Measurements from ENCODE around the gene ASB6.

ASB6 gene

DNA sequence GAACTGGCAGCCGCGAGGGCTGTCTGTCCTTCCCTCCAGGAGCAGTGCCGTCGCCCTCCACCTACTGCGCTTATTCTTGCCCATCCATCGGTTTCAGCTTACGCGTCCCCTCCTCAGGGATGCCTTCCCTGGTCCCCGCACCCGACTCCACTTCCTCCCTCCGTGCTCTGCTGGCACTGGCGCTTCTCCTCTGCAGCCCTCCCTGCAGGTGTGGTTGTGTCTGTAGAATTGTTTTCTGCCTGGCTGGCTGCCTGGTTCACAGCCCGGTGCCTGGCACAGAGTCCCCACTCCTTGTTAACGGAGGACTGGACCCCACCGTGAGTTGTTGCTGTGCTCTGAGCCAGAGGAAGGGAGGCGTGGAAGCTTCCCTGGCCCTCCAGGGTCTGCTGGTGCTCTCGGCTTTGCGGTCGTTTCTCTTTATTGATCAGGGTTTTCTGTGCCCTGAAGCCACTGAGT lies 10.2 kb downstream of the ASB6 start:
- in situ Hi-C loops (cut with MboI; ENCODE audit: low pct_unique_long_range_greater_than_20kb, low sequenced_read_pairs), result no loop called here
- no peak for DNase-seq

DNA sequence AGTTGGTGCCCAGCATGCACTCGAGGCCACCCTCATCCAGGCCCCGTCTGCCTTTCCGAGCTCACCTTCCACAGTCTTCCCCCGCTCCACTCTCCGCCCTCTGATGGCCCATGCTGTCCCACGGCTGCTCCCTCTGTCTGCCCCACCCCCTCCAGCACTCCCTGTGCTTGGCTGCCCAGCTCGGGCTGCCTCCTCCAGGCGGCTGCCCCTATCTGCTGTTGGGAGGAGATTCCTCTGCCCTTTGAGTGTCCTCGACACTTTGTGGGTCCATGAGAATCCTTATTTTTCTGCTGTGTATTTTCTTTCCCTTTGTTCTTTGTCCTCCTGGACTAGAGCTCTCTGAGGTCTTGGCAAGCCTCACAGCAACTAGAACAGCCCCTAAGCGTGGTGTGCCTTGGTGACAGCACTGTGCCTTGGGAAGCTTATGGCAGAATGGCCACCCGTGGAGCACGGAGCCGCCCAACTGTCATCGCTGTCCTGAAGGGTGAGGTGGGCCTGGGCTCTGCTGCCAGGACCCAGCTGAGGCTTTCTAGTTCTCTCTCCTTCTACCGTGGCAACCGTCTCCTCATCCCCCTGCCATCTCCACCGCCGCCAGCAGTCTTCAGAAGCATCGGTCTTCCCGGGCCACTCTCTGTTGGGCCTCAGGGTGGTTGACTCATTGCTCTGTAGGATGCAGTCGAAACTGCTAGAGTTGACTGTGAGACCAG lies 10.8 kb downstream of the ASB6 start:
- in situ Hi-C loops (cut with MboI; ENCODE audit: low pct_unique_long_range_greater_than_20kb, low sequenced_read_pairs), result no loop called here
- no peak for DNase-seq

DNA sequence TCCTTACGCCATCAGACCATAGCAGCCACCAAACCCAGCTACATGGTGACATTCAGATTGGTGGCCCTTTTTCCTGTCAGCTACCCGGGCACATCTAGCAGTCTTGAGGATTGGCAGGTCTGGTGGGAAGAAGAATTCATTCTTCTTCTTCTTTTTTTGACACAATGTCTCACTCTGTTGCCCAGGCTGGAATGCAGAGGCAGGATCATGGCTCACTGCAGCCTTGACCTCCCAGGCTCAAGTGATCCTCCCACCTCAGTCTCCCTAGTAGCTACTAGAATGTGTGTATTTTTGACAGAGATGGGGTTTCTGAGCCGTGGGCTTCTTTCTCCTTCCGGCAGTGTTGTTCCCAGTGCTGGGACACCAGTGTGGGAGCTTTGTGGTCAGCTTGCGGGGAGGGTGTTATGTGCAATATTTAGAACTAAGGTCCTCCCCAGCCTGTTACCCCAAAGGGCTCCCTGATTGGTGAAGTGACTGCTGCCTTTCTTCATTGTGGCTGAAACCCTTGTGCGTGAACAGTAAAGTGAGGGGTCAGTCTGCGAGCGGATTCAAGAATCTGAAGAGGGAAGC lies 12.6 kb downstream of the ASB6 start:
- no peak for DNase-seq
- in situ Hi-C loops (cut with MboI; ENCODE audit: low pct_unique_long_range_greater_than_20kb, low sequenced_read_pairs), result no loop called here

DNA sequence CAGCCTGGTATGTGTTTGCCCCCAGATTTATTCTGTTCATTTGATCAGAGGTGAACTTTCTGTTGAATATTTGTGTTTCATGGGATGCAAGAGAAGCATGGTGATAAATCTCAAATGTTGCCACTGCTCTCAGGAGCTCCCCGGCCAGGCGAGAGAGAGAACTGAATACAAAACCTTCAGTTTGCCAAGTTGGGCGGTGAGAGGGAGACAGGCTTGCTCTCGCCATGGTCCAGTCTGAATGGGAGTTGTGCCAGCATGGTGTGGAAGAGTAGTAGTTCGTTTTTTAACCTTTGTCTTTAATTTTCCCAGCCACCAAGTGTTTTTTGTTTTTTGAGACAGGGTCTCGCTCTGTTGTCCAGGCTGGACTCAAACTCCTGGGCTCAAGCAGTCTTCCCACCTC lies 13.2 kb downstream of the ASB6 start:
- in situ Hi-C loops (cut with MboI; ENCODE audit: low pct_unique_long_range_greater_than_20kb, low sequenced_read_pairs), result no loop called here
- no peak for DNase-seq

DNA sequence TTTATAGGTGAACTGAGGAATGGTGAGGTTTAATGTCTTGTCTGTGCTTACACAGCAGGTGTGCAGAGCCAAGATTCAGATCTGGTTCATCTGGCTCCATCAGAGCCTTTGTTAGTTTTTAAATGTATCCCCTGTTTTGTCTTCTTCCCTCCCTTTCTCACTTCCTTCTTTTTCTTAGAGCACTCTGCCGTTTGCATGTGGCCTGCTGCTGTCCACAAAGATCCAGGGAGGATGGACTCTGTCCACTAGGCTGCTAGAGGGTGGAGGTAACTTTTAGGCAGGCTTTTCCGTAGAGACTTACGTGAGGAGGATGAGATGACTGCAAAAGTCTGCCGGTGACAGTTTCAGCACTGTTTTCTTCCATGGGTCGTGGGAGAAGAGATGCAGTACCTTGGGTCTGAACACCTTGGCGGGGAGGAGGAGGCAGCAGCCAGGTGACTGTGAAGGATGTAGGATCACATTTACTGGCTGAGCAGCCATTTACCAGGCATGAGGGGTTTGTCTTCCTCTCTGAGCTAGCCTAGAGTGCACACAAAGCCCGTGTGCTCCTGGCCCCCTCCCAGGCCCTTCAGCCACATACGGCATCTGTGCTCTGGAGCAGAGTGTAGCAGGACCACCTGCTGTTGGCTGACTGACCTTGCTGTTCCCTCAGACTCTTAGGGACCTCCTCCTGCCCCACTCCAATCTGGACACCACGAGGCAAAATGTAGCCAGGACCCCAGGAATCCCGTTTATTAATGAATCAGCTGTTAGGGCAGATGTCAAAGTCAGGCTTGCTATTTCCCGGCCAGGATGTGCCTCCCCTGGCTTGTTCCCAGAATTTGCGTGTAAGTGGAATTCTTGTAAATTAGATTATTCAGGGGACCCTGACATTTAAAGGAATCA lies 14.2 kb downstream of the ASB6 start:
- no peak for DNase-seq
- in situ Hi-C loops (cut with MboI; ENCODE audit: low pct_unique_long_range_greater_than_20kb, low sequenced_read_pairs), result no loop called here

DNA sequence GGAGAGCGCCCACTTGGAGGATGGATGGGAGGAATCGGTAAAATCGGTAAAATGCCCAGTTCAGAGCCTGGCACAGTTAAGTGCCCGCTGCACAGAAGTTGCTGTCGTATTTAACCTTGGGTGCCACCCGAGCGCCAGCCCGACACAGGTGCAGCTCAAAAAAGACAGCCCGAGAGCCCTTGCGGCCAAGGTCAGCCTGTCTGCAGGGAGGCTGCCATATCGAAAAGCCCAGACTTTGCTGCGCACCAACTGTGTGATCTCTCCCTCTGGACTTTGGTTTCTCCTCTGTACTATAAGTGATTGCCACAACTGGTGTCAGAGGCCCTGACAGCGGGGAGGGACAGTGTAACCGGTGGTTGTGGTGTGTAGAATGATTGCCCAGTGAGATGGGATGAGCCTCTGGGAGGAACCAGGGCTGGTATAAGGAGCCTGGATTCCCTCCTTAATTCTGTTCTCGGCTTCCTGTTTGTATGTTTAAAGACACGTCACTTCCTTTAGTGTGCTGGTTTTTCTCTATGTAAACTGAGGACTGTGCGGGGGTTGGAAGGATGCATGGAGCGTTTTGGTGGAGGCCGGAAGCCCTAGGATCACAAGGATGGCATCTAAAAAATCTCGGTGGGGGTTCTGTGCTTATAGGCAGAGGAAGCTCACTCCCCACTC lies 15.2 kb downstream of the ASB6 start:
- DNase-seq, result peak; percentile 60
- in situ Hi-C loops (cut with MboI; ENCODE audit: low pct_unique_long_range_greater_than_20kb, low sequenced_read_pairs), result no loop called here

DNA sequence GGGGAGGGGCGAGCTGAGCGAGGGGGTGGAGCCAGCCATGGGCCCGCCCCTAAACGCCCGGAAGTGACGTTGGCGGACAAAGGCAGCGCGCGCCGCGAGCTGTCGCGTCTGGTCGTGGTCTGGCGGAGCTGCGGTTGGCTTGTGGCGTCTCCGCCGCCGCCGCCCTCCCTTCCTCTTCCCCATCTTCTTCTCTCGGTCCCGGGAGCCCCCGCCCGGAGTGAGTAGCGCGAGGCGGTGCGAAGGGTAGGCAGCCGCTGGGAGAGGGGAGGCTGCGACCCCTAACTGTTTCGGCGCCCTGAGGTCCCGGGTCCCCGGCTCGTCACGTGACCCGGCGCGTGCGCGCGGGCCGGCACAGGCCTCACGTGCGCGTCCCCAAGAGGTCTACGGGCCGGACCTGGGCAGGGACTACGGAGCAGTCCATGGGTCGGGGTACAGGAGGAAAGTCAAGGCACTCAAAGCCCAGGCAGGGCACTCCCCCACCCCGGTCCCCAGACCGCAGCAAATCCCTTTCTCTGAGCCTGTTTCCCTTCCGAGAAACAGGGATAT lies 15.8 kb downstream of the ASB6 start, which contains the start of gene NTMT1:
Gene NTMT1 (plus strand): TSS at position 85 of the 546 bp plus-strand sequence. CDS start 6,541 bp downstream, outside the sequence.
- DNase-seq, result peak; percentile 93
- in situ Hi-C loops (cut with MboI; ENCODE audit: low pct_unique_long_range_greater_than_20kb, low sequenced_read_pairs), result no loop called here

DNA sequence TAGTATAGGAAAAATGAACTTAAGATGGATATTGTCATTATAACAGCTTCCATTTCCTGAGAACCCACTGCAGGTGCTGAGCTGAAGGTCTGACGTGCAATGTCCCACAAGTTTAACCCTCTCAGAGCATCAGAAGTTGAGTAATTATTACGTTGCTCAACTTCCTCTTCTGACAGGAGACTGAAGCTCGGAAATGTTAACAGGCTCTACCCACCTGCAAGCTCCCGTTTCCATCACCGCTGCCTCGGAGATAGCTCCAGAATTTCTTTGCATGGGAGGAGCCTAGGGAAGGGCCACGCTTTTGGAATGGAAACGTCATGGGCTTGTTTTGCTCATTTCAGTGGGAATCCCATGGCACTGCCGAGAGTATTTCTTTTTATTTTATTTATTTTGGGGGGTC lies 17.0 kb downstream of the ASB6 start:
- DNase-seq, result peak; percentile 85
- in situ Hi-C loops (cut with MboI; ENCODE audit: low pct_unique_long_range_greater_than_20kb, low sequenced_read_pairs), result no loop called here

DNA sequence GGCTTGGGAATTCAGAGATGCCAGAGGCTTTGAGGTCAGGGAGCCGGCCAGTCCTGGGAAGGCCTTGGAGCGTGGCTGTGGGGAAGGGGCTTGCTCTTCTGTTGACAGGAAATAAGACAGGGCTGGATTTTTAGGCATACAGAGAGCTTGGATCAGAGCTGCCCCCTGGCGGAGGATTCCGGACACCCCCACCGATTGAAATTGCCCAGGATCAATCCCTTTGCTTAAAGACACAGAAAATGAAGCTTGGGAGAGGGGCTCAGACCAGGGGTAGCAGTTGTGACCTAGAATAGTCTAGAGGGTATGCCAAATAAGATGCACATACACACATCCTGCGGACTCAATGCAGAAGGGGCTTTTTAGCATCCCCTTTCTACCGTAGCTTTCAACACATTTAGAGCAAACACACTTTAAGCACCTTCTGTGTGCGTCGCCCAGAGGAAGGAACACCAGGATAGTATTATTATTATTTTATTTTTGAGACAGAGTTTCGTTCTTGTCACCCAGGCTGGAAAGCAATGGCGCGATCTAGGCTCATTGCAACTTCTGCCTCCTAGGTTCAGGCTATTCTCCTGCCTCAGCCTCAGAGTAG lies 17.7 kb downstream of the ASB6 start:
- DNase-seq, result peak; percentile 86
- in situ Hi-C loops (cut with MboI; ENCODE audit: low pct_unique_long_range_greater_than_20kb, low sequenced_read_pairs), result no loop called here

DNA sequence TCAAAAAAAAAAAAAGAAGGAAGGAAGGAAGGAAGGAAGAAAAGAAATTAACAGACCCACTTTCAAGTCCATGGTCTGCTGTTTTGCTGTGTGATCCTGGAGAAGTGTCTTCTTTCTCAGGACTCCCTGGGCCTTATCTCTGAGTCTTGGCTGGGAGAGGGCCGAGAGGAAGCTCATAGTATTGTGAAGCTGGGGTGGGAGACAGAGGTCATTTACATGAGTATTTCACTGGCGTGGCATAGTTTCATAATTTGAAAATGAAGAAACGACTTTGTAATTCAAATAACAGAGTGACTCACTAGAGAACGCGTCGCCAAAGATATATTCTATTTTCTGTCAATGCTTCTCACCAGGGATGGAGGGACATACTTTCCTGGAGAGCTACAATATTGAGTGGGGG lies 18.6 kb downstream of the ASB6 start:
- no peak for DNase-seq
- in situ Hi-C loops (cut with MboI; ENCODE audit: low pct_unique_long_range_greater_than_20kb, low sequenced_read_pairs), result no loop called here

DNA sequence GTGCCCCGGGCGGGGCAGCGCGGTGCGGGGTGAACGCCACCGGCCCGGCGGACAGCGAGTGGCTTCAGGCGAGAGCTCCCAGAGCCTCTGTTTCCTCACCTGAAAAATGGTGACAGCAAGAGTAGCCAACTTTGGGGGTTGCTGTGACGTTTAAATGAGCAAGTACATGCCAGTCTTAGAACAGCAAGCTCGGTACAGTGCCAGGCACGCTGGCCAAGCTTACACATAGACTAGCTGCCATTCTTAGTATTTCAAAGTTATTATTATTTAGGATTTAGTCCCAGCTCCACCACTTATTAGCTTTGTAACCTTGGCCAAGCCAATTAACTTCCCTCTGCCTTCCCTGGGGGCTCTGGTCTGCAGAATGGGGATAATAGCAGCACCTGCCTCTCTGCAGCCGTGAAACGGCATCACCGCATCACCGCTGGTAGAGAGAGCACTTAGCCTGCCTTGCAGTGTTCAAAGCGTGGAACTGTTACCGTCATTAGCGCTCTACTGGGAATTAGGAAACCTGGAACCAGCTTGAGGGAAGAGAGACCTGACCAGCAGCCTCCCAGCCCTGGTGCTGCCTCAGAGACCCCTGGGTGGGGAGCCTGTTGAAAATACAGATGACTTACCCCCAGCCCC lies 21.2 kb downstream of the ASB6 start, which contains the start of gene C9orf50:
Gene C9orf50 (minus strand): TSS at position 433 of the 627 bp plus-strand sequence. CDS start 527 bp downstream, outside the sequence.
- in situ Hi-C loops (cut with MboI; ENCODE audit: low pct_unique_long_range_greater_than_20kb, low sequenced_read_pairs), result no loop called here
- DNase-seq, result no peak

DNA sequence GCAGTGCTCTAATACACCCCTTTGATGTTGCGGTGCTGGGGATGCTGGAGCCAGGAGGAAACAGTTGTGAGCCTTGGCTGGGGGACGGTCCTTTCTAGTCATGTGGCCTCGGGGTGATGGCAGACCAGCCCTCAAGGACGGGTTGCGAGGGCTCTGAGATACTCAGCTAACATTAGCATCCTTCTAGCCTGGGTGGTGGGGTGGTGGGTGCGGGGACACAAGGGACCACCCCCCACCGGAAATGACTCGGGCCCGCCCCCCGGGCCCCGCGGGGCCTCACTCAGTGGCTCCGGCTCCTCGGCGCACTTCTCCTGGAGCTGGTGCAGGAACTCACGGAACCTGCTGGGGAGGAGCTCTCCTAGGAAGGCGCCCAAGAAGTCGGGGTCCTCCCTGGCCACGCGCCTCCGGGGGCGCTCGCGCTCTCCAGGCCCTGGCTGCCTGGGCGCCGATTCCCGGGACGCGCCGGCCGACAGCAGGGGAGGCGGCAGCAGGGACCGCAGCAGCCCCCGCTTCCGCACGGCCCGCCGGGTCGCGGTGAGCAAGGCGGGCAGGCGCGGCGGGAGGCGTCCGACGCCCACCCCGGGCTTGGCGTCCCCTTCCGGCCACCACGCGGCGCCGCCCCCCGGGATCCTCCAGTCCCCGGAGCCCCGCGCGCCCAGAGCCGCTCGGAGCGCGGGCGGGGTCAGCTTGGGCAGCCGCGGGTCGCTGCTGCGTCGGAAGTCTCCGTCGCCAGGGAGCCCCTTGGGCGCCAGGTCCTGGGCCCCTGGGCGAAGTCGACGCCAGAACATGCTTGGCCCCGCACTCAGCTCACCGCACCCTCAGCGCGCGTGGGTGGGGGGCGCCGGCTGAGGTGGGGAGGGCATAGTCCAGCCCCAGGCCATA lies 21.9 kb downstream of the ASB6 start:
- in situ Hi-C loops (cut with MboI; ENCODE audit: low pct_unique_long_range_greater_than_20kb, low sequenced_read_pairs), result loop anchor here (10.0 kb wide), 1 partner anchor 485 kb away; no protein-coding TSS in a partner anchor
- DNase-seq, result no peak

DNA sequence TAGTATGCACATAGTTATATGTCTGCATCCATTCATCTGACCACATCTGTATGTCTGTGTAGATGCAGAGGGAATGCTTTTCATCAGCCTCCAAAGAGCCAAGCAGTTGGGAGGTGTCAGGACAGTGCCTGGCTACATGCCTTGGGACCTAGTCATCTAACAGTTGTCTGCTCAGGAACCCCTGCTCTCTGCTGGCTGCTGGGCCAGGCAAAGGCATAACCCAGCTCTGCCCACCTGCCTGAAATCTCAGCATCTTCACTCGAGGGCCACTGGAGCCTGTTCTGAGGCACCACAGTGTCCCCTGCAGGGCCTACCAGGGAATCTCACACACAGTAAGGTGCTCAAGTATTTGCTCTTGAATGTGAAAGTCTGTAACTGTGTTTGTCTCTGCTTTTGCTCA lies 24.8 kb downstream of the ASB6 start:
- DNase-seq, result no peak
- in situ Hi-C loops (cut with MboI; ENCODE audit: low pct_unique_long_range_greater_than_20kb, low sequenced_read_pairs), result loop anchor here (10.0 kb wide), 1 partner anchor 482 kb away; no protein-coding TSS in a partner anchor

DNA sequence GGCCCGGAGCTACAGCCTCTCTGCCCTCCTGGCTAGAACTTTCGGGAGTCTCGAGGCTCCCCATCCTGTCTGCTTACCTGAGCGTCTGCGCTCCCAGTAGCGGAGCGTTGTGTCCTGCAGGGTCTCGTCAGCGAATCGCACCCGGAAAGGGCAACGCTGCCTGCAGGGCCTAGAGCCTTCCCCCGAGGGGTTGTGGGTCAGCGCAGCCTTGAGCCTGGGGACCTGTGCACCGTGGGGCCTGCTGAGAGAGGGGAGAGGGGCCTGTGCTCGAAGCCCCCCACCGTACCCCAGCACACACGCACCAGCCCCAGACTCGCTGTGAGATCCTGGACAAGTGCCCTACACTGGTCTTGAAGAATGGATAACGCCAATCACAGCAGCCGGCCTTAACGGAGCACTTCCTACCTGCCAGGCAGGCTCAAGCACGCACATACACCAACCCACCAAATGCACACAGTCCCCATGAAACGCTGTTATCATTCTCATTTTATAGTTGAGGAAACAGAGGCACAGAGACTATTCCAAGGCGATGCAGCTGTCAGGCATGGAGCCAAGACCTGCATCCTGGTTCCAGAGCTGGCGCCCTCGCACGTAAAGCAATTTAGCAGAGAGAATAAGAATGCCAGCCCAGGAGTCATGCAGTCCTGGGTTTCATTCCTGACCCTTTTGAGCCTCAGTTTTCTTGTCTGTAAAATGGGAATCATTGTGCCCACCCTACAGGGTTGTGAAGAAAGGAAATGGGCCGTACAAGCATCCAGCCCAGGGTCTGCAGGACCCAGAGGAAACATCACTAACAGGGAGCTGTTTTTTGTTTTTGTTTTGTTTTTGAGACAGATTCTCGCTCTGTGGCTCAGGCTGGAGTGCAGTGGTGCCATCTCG lies 26.3 kb downstream of the ASB6 start:
- no peak for DNase-seq
- in situ Hi-C loops (cut with MboI; ENCODE audit: low pct_unique_long_range_greater_than_20kb, low sequenced_read_pairs), result loop anchor here (10.0 kb wide), 1 partner anchor 481 kb away; no protein-coding TSS in a partner anchor

DNA sequence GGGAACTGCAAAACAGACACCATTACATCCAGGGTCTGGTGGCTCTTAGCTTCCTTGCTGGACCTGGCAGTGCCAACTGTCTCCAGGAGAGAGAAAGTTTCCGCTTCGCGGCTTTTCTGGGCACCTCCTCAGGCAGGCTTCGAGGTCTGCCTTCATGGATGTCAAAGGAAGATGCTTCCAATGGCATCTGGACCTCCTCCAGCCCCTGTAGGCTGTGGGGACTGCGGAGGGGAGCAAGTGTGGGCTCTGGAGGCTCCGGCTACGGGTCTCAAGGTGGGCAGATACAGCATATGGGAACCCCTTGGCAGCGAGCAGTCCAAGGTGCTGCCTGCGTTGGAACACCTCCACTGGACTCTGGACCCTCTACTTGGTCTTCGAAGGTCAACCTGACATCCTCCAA lies 27.0 kb downstream of the ASB6 start:
- DNase-seq, result no peak
- in situ Hi-C loops (cut with MboI; ENCODE audit: low pct_unique_long_range_greater_than_20kb, low sequenced_read_pairs), result loop anchor here (10.0 kb wide), 1 partner anchor 480 kb away; no protein-coding TSS in a partner anchor

DNA sequence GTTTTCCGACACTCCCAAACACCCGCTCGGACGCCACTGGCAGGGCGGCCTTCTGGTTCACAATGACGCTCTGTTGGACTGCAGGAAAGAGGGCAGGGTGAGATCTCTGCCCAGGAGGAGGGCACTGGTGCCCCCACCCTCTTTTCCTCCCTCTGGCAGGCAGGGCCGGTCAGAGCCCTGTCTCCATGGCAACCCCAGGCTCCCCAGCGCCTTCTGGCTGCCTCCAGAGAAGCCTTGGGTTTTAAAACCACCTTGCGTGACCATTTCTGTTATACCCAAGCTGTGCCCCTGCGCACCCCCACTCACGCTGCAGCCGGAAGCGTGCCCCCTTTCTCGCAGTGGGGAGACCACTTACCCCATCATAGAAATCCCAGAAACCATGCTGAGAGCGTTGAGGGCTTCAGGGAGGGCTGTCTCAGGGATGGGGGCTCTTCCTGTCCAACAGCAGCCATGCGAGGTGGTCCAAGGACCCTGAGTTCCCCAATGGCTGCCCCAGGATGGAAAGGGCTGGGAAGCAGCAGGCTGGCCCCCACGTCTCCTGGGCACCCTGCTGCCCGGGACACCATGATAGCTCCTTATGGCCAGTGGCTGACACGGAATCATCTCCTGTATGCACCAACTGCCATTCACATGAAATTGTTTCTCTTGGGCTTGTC lies 28.3 kb downstream of the ASB6 start:
- no peak for DNase-seq
- in situ Hi-C loops (cut with MboI; ENCODE audit: low pct_unique_long_range_greater_than_20kb, low sequenced_read_pairs), result loop anchor here (10.0 kb wide), 1 partner anchor 479 kb away; no protein-coding TSS in a partner anchor

Measured in KBM-7 (cell line).